HepG2 (cell line): Measurements from ENCODE around the gene HELZ. TPM values are rescaled to one million over a fixed set of nuclear protein-coding genes. Genes with fewer than 3 reads are reported as not detected.

Source experiments
- HOMEZ ChIP-seq: IDR thresholded peaks from 2 replicates; pipeline ENCODE4 v1.6.1; 2016; ENCODE audit warnings: low read depth
- U2AF1 ChIP-seq: fragments of 200-400 bp; formaldehyde crosslinking; optimal IDR thresholded peaks from 2 replicates; pipeline ENCODE3; 2017; ENCODE audit warnings: mild to moderate bottlenecking, low read depth, low read length
- ZMYM4 ChIP-seq: sonication (generic); formaldehyde crosslinking; IDR thresholded peaks from 2 replicates; pipeline ENCODE4 v1.8.1; 2023; ENCODE audit warnings: mild to moderate bottlenecking, missing genetic modification reagents
- ZNF101 ChIP-seq: sonication (generic); formaldehyde crosslinking; IDR thresholded peaks from 2 replicates; pipeline ENCODE4 v1.4.0; 2020; ENCODE audit warnings: mild to moderate bottlenecking, low read depth, missing genetic modification reagents, borderline replicate concordance
- ZNF589 ChIP-seq: sonication (generic); formaldehyde crosslinking; conservative IDR thresholded peaks from 2 replicates; pipeline ENCODE4 v1.8.0; 2022; ENCODE audit warnings: mild to moderate bottlenecking, moderate library complexity, missing genetic modification reagents
- ZNF816 ChIP-seq: sonication (generic); formaldehyde crosslinking; IDR thresholded peaks from 2 replicates; pipeline ENCODE4 v1.8.0; 2022; ENCODE audit warnings: missing genetic modification reagents, mild to moderate bottlenecking, borderline replicate concordance
- polyA plus RNA-seq, 8 experiments: library from polyadenylated mRNA; depleted of rRNA in 3 of 8; stranded (reverse) in 7 of 8; unstranded in 1 of 8; fragments of >200 nt; fragmentation: Illumina TruSeq in 4 of 8; extraction: Trizol in 4 of 8; gene quantifications; 2 replicates each; pipeline versions ENCODE4 v1.2.1 to v1.2.3, GENCODE V29; 2011 to 2016; ENCODE audit warnings: low read depth in 4 of 8, missing spikeins in 1 of 8, mixed read lengths in 1 of 8; ENCODE audit not compliant: insufficient read depth in 1 of 8
- total RNA-seq, 5 experiments: library from RNA; depleted of rRNA; stranded (reverse); fragments of >200 nt; fragmentation: Illumina TruSeq; extraction: Trizol; gene quantifications; 2 replicates each; pipeline ENCODE4 v1.2.3, GENCODE V29; 2016; ENCODE audit warnings: low read depth in 1 of 5
- TF ChIP-seq, protein P1 (sequence below): sonication (generic); formaldehyde crosslinking; IDR thresholded peaks from 2 replicates; pipeline ENCODE4 v1.5.0; 2020; ENCODE audit warnings: mild to moderate bottlenecking, missing genetic modification reagents, moderate library complexity
- TF ChIP-seq, protein P2 (sequence below): IDR thresholded peaks from 2 replicates; pipeline ENCODE4 v1.4.0; 2020; ENCODE audit warnings: mild to moderate bottlenecking, missing genetic modification reagents

HELZ gene
- total and polyA plus RNA-seq, 2 of the 13 experiments (the other 11 are each of a cell fraction or from before 2014, with no cell fraction given) = 35.3 to 52.4 TPM

- TF ChIP-seq, protein P1, sequence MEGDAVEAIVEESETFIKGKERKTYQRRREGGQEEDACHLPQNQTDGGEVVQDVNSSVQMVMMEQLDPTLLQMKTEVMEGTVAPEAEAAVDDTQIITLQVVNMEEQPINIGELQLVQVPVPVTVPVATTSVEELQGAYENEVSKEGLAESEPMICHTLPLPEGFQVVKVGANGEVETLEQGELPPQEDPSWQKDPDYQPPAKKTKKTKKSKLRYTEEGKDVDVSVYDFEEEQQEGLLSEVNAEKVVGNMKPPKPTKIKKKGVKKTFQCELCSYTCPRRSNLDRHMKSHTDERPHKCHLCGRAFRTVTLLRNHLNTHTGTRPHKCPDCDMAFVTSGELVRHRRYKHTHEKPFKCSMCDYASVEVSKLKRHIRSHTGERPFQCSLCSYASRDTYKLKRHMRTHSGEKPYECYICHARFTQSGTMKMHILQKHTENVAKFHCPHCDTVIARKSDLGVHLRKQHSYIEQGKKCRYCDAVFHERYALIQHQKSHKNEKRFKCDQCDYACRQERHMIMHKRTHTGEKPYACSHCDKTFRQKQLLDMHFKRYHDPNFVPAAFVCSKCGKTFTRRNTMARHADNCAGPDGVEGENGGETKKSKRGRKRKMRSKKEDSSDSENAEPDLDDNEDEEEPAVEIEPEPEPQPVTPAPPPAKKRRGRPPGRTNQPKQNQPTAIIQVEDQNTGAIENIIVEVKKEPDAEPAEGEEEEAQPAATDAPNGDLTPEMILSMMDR = peak; percentile 47
- TF ChIP-seq, protein P2, sequence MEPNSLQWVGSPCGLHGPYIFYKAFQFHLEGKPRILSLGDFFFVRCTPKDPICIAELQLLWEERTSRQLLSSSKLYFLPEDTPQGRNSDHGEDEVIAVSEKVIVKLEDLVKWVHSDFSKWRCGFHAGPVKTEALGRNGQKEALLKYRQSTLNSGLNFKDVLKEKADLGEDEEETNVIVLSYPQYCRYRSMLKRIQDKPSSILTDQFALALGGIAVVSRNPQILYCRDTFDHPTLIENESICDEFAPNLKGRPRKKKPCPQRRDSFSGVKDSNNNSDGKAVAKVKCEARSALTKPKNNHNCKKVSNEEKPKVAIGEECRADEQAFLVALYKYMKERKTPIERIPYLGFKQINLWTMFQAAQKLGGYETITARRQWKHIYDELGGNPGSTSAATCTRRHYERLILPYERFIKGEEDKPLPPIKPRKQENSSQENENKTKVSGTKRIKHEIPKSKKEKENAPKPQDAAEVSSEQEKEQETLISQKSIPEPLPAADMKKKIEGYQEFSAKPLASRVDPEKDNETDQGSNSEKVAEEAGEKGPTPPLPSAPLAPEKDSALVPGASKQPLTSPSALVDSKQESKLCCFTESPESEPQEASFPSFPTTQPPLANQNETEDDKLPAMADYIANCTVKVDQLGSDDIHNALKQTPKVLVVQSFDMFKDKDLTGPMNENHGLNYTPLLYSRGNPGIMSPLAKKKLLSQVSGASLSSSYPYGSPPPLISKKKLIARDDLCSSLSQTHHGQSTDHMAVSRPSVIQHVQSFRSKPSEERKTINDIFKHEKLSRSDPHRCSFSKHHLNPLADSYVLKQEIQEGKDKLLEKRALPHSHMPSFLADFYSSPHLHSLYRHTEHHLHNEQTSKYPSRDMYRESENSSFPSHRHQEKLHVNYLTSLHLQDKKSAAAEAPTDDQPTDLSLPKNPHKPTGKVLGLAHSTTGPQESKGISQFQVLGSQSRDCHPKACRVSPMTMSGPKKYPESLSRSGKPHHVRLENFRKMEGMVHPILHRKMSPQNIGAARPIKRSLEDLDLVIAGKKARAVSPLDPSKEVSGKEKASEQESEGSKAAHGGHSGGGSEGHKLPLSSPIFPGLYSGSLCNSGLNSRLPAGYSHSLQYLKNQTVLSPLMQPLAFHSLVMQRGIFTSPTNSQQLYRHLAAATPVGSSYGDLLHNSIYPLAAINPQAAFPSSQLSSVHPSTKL = no peak
- TF ChIP-seq ZNF589 (CRISPR knock-in tag) = no peak
- TF ChIP-seq ZMYM4 = 0 out of 2 replicates have a peak, but pooled peaks have one; percentile 16
- no peak for TF ChIP-seq ZNF816 (CRISPR knock-in tag)
- TF ChIP-seq HOMEZ (CRISPR knock-in tag) = 0 out of 2 replicates have a peak, but pooled peaks have one; percentile 23
- no peak for TF ChIP-seq U2AF1
- TF ChIP-seq ZNF101 (CRISPR knock-in tag) = no peak
Measured at GRCh38 chr17:67200727-67201301, 44.2 kb downstream of the HELZ start (continued).
